ENCODE data around the gene DPP9.
"Not testable (repeated sequence)": the region's sequence is repeated elsewhere in the genome, so short reads cannot be mapped to it uniquely, and the experiment has no call there.

Gene DPP9

GRCh38 chr19:4720037-4720700, 3.5 kb downstream of the DPP9 start:
- H3K4me1 Mint-ChIP-seq (ENCODE audit: low read depth): peaks cover 22% of the 10 kb centered on the region
- peak overlapping the region; percentile 30 for H3K4me3 Mint-ChIP-seq
- H3K9me3 Mint-ChIP-seq (ENCODE audit: low read depth): no peaks in the 10 kb centered on the region
- H3K27me3 Mint-ChIP-seq: no peaks in the 10 kb centered on the region
- H3K27ac Mint-ChIP-seq: no peak overlapping the region
- H3K36me3 Mint-ChIP-seq: no peaks in the 10 kb centered on the region

- H3K9me3 Mint-ChIP-seq (ENCODE audit: low read depth): no peaks in the 10 kb centered on the region
- H3K4me1 Mint-ChIP-seq (ENCODE audit: low read depth): peaks cover 16% of the 10 kb centered on the region
- no peak overlapping the region for H3K4me3 Mint-ChIP-seq
- H3K36me3 Mint-ChIP-seq: peaks cover 3% of the 10 kb centered on the region
- no peak overlapping the region for H3K27ac Mint-ChIP-seq
- H3K27me3 Mint-ChIP-seq: no peaks in the 10 kb centered on the region
These were observed 4.2 kb downstream of the DPP9 start for GRCh38 chr19:4719499-4719866.

- Mint-ChIP-seq H3K9me3 (ENCODE audit: low read depth) (no peaks in the 10 kb centered on the region), H3K27me3 (no peaks in the 10 kb centered on the region), H3K27ac (no peak overlapping the region), H3K4me3 (no peak overlapping the region), H3K36me3 (peaks cover 3% of the 10 kb centered on the region), H3K4me1 (ENCODE audit: low read depth) (peaks cover 15% of the 10 kb centered on the region)
These were observed 5.5 kb downstream of the DPP9 start for GRCh38 chr19:4717966-4718701.

- peaks cover 3% of the 10 kb centered on the region for H3K36me3 Mint-ChIP-seq
- no peaks in the 10 kb centered on the region for H3K27me3 Mint-ChIP-seq
- H3K4me3 Mint-ChIP-seq: no peak overlapping the region
- H3K4me1 Mint-ChIP-seq (ENCODE audit: low read depth): peaks cover 14% of the 10 kb centered on the region
- no peaks in the 10 kb centered on the region for H3K9me3 Mint-ChIP-seq (ENCODE audit: low read depth)
- H3K27ac Mint-ChIP-seq: no peak overlapping the region
These were observed 6.3 kb downstream of the DPP9 start for GRCh38 chr19:4717191-4717965.

DNA sequence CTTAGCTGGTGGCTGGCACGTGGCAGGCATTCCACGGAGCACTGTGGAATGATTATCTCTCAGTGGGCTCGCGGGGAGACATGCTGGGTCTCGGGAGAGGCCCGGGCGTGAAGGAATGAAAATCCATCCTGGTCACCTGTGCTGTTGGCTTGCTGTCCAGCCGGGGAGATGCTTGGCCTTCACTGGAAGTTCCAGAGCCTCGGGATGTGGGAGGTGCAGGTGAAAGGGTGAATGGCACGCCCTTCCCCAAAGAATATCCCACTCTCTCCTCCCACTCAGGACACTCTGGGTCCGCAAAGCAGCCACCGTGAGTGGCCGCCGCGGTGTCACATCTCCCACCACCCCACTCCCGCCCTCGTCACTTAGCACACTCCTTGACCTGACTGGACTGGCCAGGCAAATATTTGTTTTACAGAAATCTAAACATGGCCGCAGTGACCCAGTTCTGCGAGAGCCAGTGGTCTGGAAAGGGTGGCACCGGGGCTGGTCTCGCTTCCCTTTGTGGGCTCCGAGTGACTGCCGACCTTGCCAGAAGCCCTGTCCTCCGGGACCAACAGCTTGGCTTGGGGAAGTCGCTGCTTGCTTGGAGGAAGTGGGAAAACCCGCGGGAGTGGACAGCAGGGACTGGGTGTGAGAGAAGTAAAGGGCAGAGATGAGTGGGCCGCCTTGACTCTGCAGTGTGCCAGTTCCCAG, 8.0 kb downstream of the DPP9 start:
- Mint-ChIP-seq H3K9me3 (ENCODE audit: low read depth) (no peaks in the 10 kb centered on the region), H3K27ac (no peak overlapping the region), H3K4me1 (ENCODE audit: low read depth) (peaks cover 5% of the 10 kb centered on the region), H3K4me3 (no peak overlapping the region), H3K27me3 (no peaks in the 10 kb centered on the region), H3K36me3 (peaks cover 3% of the 10 kb centered on the region)

GRCh38 chr19:4715178-4715528, 8.5 kb downstream of the DPP9 start:
- not testable (repeated sequence) for H3K4me1 Mint-ChIP-seq (ENCODE audit: low read depth); H3K27ac Mint-ChIP-seq; H3K4me3 Mint-ChIP-seq; H3K36me3 Mint-ChIP-seq; H3K9me3 Mint-ChIP-seq (ENCODE audit: low read depth); H3K27me3 Mint-ChIP-seq

DNA sequence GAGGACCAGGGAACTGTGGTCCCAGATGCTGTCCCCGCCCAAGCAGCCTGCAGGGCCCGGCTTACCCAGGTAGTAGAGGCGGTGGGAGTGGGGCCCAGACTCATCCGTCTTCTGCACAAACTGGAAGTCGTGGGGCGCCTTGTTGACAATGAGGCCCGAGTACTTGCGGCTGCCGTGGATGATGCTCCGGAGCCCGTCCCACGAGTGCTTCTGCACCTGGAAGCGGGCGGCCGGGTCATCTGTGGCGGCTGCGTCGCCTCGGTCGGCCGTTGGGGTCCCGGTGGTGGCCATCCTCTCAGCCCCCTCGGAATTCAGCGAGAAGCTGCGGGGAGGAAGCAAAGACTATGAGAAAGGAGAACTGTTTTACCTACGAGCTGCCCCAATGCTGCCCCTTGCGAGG, 9.6 kb downstream of the DPP9 start:
- no peaks in the 10 kb centered on the region for H3K9me3 Mint-ChIP-seq (ENCODE audit: low read depth)
- H3K27ac Mint-ChIP-seq: no peak overlapping the region
- no peaks in the 10 kb centered on the region for H3K27me3 Mint-ChIP-seq
- peaks cover 3% of the 10 kb centered on the region for H3K36me3 Mint-ChIP-seq
- no peak overlapping the region for H3K4me3 Mint-ChIP-seq
- peaks cover 4% of the 10 kb centered on the region for H3K4me1 Mint-ChIP-seq (ENCODE audit: low read depth)

GRCh38 chr19:4713384-4713951, 10.2 kb downstream of the DPP9 start:
- H3K9me3 Mint-ChIP-seq (ENCODE audit: low read depth): no peaks in the 10 kb centered on the region
- peaks cover 3% of the 10 kb centered on the region for H3K36me3 Mint-ChIP-seq
- no peak overlapping the region for H3K4me3 Mint-ChIP-seq
- no peaks in the 10 kb centered on the region for H3K27me3 Mint-ChIP-seq
- H3K4me1 Mint-ChIP-seq (ENCODE audit: low read depth): peaks cover 4% of the 10 kb centered on the region
- no peak overlapping the region for H3K27ac Mint-ChIP-seq

DNA sequence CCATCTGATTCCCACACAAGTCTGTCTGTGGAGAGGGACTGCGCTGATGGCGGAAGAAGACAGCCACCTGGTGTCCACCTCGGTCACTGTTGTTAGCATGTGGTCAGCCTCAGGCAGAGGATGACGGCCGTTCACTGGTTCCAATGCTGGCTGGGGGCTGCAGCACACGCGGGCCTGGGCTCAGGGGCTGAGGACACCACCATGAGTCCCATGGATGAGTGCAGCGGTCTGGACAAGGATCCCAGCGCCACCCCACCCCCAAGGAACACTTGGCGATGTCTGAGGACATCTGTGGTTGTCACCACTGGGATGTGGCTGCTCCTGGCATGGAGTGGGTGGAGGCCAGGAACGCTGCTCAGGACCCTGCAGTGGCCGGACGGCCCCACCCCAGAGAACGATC, 10.9 kb downstream of the DPP9 start:
- no peaks in the 10 kb centered on the region for H3K9me3 Mint-ChIP-seq (ENCODE audit: low read depth)
- no peaks in the 10 kb centered on the region for H3K27me3 Mint-ChIP-seq
- peaks cover 3% of the 10 kb centered on the region for H3K36me3 Mint-ChIP-seq
- no peak overlapping the region for H3K4me3 Mint-ChIP-seq
- no peak overlapping the region for H3K27ac Mint-ChIP-seq
- peaks cover 4% of the 10 kb centered on the region for H3K4me1 Mint-ChIP-seq (ENCODE audit: low read depth)

GRCh38 chr19:4711211-4711610, 12.4 kb downstream of the DPP9 start:
- H3K36me3 Mint-ChIP-seq: peaks cover 3% of the 10 kb centered on the region
- H3K27ac Mint-ChIP-seq: no peak overlapping the region
- H3K4me3 Mint-ChIP-seq: no peak overlapping the region
- no peaks in the 10 kb centered on the region for H3K27me3 Mint-ChIP-seq
- peaks cover 4% of the 10 kb centered on the region for H3K4me1 Mint-ChIP-seq (ENCODE audit: low read depth)
- no peaks in the 10 kb centered on the region for H3K9me3 Mint-ChIP-seq (ENCODE audit: low read depth)

- Mint-ChIP-seq H3K36me3 (peaks cover 3% of the 10 kb centered on the region), H3K9me3 (ENCODE audit: low read depth) (no peaks in the 10 kb centered on the region), H3K4me3 (no peak overlapping the region), H3K27ac (no peak overlapping the region), H3K27me3 (no peaks in the 10 kb centered on the region), H3K4me1 (ENCODE audit: low read depth) (peaks cover 4% of the 10 kb centered on the region)
These were observed 13.4 kb downstream of the DPP9 start for GRCh38 chr19:4710281-4710600.

- H3K27ac Mint-ChIP-seq: no peak overlapping the region
- peaks cover 4% of the 10 kb centered on the region for H3K4me1 Mint-ChIP-seq (ENCODE audit: low read depth)
These were observed 14.0 kb downstream of the DPP9 start for GRCh38 chr19:4709440-4710280.

DNA sequence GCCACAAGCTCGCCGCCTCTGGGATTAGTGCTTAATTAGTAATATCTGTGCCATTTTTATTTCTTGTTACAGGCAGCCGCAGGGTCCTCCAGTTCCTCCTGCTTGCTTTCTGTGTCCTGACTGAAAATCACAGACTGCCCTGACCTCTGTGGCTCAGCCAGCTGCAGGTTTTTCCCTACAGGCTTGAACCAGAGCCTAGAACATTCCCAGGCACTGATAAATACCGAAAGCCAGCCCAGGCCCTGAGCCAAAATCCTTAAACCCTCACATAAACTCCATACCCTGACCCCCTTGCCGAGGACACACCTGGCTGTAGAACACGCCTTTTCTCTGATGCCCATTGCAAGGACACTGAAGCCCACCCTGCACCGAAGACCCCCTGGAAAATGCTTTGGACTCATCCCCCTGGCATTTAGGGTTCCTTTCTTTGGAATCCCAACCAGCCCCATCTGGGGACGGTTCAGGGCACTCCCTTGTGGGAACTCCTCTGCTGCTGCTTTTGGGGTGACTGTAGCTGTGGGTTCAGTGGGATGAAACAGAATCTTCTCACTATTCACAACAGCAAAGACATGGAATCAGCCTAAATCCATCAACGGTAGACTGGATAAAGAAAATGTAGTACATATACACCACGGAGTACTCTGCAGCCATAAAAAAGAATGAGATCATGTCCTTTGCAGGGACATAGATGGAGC, 15.5 kb downstream of the DPP9 start:
- Mint-ChIP-seq H3K9me3 (ENCODE audit: low read depth) (no peaks in the 10 kb centered on the region), H3K4me3 (no peak overlapping the region), H3K27ac (no peak overlapping the region), H3K4me1 (ENCODE audit: low read depth) (peaks cover 4% of the 10 kb centered on the region), H3K36me3 (no peaks in the 10 kb centered on the region), H3K27me3 (no peaks in the 10 kb centered on the region)

More at GRCh38 chr19:4709440-4710280, 14.0 kb downstream of the DPP9 start:
- Mint-ChIP-seq H3K27me3 (no peaks in the 10 kb centered on the region), H3K4me3 (no peak overlapping the region), H3K9me3 (ENCODE audit: low read depth) (no peaks in the 10 kb centered on the region), H3K36me3 (peaks cover 1% of the 10 kb centered on the region)

DNA sequence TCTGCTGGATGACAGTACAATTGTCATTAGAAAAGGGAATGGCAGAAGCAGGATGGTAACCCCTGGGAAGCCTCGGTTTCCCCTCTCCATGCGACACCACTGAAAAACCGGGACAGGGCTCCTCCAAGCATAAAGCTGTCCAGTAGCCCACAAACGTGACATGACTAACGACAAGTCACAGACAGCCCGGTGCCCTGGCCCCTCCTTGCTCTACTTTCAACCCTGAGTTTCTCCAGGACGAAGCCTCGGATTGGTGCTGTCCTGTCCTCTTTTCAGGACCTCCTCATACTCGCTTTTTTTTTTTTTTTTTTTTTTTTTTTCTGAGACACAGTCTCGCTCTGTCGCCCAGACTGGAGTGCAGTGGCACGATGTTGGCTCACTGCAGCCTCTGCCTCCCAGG, 16.3 kb downstream of the DPP9 start:
- Mint-ChIP-seq H3K36me3 (no peaks in the 10 kb centered on the region), H3K27ac (no peak overlapping the region), H3K4me3 (no peak overlapping the region)

More for the DNA sequence above, 16.3 kb downstream of the DPP9 start:
- H3K9me3 Mint-ChIP-seq (ENCODE audit: low read depth): no peaks in the 10 kb centered on the region
- H3K4me1 Mint-ChIP-seq (ENCODE audit: low read depth): peaks cover 4% of the 10 kb centered on the region
- H3K27me3 Mint-ChIP-seq: no peaks in the 10 kb centered on the region
